ENCODE data around the gene TENM4.

GRCh38 chr11:78933350-78933749, 507.5 kb downstream of the TENM4 start:
- TF ChIP-seq CTCF (conservative IDR thresholded peaks at IDR 0.05; ENCODE audit: low read length) (no peak), EZH2phosphoT487 (IDR thresholded peaks at IDR 0.05; ENCODE audit: borderline replicate concordance, low read depth, low read length) (no peak)
